HG03439 (cell line): ENCODE data around the gene NBAS.
"Not testable (repeated sequence)": the region's sequence is repeated elsewhere in the genome, so short reads cannot be mapped to it uniquely, and the experiment has no call there.

ENCODE experiments used
- ATAC-seq: cut with Tn5 transposase; IDR thresholded peaks from one replicate; pipeline ENCODE4 v1.9.1; 2021; ENCODE audit warnings: mild to moderate bottlenecking, moderate library complexity; ENCODE audit not compliant: unreplicated experiment

NBAS gene

GRCh38 chr2:15325296-15325695, 235.8 kb downstream of the NBAS start:
- ATAC-seq, result no peak

DNA sequence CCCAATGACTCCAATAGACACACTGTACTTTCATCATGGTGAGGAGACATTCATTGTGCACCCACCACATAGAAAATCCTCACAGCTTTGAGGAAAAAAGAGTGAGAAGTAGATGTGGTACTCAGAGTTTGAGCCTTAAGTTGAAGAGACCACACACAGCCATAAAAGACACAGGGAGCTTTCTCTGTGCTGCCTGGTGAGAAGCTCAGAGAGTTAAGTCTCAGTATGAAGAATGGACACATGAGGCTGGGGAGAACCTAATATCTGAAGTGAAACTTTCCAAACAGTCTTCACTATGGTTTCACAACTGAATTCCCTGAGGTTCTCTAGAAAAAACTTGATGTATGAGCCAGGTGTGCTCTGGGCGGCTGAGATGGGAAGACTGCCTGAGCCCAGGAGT, 237.9 kb downstream of the NBAS start:
- no peak for ATAC-seq

- ATAC-seq, result not testable (repeated sequence)
Observed at GRCh38 chr2:15321481-15321880, 239.7 kb downstream of the NBAS start.

DNA sequence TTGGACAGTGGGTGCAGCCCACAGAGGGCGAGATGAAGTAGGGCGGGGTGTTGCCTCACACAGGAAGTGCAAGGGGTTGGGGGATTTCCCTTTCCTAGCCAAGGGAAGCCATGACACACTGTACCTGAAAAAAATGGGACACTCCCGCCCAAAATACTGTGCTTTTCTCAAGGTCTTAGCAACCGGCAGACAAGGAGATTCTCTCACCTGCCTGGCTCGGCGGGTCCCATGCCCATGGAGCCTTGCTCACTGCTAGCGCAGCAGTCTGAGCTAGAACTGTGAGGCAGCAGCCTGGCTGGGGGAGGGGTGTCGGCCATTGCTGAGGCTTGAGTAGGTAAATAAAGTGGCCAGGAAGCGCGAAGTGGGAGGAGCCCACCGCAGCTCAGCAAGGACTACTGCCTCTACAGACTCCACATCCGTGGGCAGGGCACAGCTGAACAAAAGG, 244.7 kb downstream of the NBAS start:
- ATAC-seq, result no peak

DNA sequence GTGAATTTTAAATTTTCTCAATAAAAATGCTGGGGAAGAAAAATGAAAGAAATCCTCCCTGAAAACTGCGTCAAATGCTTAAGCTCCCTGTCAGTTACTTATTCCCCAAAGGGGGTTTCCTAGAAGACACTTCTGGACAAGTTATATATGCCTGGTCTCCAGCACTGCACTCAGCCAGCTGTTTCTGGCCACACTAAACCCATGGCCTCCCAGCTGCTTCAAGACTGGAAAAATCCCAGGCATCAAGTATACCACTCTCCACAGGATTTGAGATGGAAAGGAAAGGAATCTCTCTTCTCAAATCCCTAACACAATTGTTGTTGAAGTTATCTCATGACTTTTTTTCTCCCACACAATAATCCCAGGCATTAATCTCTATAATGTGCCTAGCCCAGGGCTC, 245.7 kb downstream of the NBAS start:
- ATAC-seq, result no peak

- ATAC-seq, result peak; percentile 64
Observed at GRCh38 chr2:15313657-15314056, 247.5 kb downstream of the NBAS start.

GRCh38 chr2:15311926-15312325, 249.2 kb downstream of the NBAS start:
- no peak for ATAC-seq

DNA sequence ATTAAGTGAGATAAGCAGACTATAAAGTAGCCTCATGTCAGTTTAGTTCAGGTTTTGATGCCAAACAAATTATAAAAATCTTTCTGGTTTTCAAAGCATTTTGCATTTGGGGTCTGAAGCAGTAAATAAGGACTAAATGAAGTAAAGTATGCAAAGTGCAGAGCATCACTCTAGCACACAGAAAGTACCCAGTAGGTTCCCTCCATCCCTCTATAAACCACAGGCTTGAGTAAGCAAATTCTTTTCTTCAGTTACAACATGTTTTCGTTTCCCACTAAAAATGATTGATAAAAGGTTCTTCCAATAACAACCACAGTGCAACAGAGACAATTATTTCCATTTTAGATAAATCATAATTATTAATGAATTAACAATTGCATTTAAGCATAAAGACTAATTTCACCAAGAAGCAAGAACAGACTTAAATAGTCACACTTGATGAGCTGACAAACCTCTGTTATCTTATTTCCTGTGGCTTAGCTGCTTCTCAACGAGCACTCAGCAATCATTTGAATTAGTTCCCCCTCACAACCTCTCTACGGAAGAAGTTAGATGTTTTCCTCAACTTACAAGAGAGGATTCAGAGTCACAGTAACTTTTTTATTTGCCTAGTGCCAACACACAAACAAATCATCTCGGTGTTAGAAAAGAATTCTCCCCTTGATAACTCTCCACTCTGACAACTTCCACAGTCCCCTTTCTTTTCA, 249.8 kb downstream of the NBAS start:
- ATAC-seq, result no peak

DNA sequence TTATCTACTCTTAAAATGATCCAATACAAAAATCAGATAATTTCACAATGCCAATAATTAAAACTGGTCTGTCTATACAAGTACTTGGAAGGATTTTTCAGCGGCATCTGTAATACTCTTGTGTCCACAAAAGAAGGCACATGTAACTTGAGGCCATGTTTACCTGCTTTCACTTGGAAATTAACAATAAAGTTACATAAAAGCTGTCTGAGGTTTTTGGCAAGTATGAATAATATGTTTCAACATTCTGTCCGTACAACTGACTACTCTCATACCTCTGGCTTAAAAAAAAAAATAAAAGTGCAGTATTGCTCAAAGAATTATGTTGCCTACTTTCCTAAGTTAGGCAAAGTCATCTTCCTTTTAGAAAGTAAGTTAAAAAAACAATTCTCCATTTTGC, 253.6 kb downstream of the NBAS start:
- no peak for ATAC-seq

GRCh38 chr2:15306706-15307105, 254.4 kb downstream of the NBAS start:
- no peak for ATAC-seq

DNA sequence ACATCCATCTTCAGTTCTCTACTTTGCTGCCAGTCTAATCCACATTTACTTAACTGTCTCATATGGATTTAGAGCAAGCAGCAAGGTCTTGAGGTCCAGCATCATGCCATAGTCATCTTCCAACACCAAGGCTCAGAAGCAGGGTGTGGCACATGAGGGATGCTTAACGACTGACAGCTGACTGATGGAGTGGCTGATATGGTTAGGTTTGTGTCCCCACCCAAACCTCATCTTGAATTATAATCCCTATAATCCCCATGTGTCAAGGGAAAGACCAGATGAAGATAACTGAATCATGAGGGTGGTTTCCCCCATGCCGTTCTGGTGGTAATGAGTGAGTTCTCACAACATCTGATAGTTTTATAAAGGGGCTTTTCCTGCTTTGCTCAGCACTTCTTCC, 257.3 kb downstream of the NBAS start:
- ATAC-seq, result no peak

- no peak for ATAC-seq
Observed at GRCh38 chr2:15302154-15302553, 259.0 kb downstream of the NBAS start.

DNA sequence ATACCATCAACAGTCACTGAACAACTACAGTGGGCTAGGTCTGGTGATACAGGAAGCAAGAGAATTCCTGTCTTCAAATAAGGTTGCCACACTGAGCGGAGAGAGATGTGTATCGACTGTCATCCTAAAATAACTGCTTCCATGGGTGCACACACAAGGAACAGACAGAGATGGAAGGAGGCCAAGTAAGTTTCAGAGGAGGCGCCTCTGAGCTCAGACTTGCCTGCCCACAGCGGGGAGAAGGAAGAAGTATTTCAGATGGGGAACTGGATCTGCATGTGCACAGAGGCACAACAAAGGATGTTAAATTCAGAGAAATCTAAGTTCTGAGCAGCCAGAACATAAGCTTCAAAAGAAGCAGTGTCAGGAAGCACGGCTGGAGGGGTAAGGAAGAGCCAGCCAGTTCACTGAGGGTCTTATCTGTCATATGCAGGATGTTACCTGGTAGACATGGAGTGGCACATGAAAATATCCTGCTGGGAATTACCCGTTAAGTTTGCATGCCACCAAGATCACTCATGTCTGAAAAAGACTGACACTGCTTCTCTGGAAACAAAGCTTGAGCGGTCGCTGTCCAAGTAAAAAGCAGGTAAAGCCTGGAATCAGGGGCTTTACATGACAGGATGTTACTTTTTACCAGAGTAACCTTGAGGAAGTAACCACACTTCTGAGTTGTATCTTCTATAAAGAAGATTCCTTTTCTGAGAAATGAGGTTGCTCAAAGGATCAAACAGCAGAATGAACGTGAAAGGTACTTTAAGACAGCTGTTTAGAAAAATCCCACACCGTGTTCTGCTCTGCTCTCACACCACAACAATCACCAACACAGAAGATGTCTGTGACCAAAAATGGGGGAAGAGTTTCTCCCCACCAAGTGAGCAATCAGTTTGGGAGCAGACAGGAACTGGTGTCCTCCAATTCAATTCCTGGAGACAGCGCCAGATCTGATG, 260.2 kb downstream of the NBAS start:
- ATAC-seq, result no peak

DNA sequence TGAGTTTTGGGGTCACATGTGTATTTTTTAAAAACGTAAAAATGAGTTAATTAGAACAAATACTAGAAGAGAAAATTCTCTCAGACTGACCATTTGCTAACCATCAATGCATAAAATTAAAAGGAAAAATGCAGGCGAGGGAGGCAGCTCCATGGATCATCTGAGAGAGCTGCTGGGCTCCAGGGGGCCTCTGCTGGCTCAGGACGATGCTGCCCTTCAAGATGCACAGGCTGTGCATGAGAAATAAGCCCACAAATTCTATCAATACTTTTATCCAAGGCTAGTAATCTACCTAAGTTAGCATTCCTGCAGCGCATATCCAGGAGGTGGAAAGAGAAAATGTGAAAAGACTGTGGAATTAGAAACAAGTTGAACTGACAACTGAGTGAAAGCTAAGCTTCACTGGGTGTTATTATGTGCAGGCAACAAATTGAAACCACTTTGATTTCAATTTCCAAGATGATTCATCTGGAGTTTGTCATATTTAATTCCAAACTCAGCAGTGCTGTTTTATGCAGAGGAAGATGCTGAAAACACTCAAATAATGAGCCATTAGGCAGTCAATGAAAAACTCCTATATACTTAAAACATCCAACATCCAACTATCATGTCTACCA, 261.1 kb downstream of the NBAS start:
- ATAC-seq, result no peak

GRCh38 chr2:15298770-15299169, 262.4 kb downstream of the NBAS start:
- ATAC-seq, result no peak

- no peak for ATAC-seq
Observed at GRCh38 chr2:15293262-15293937, 267.7 kb downstream of the NBAS start.

DNA sequence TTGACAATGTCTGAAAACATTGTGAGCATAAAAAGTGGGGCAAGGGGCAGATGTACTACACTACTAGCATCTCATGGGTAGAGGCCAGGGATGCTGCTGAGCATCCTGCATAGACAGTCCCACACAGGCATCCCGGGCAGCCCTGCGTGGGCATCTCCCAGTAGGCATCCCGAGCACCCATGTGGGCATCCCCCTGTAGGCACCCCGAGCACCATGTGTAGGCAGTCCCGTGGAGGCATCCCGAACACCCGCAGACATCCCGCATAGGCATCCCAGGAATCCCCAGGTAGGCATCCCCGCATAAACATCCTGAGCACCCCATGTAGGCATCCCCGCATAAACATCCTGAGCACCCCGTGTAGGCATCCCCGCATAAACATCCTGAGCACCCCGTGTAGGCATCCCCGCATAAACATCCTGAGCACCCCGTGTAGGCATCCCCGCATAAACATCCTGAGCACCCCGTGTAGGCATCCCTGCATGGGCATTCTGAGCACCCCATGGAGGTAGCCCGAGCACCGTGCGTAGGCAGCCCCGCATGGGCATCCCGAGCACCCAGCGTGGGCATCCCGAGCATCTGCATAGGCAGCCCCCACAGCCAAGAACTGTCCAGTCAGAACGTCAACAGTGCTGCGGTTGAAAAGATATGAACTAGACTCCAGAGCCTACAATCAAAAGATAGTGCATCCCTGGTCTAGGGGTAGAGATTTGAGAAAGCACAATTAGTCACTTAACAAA, 273.5 kb downstream of the NBAS start:
- no peak for ATAC-seq

GRCh38 chr2:15284614-15285013, 276.5 kb downstream of the NBAS start:
- no peak for ATAC-seq

DNA sequence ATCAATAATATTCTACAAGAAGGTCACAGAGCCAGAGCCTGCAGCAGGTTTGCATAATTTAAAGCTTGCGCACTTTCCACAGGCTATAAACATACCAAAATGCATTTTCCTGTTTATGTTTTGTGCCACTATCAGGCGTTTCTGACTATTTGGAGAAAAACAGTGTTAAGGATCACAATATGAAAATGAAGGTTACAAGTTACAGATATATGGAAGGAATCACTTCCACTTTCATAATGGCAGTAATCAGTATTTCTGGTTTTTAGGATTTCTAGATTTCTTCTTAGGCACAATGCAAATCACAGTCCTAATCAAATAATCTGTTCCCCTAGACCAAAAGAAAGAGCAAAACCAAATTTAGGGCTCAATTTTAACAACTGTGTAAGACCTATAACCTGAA, 279.5 kb downstream of the NBAS start:
- ATAC-seq, result no peak

GRCh38 chr2:15279201-15279876, 281.8 kb downstream of the NBAS start:
- ATAC-seq, result no peak
